GM21737 (cell line): Measurements from ENCODE around the gene SUSD6.
"Not testable (repeated sequence)": the region's sequence is repeated elsewhere in the genome, so short reads cannot be mapped to it uniquely, and the experiment has no call there.

Source experiments
- ATAC-seq: cut with Tn5 transposase; IDR thresholded peaks from one replicate; pipeline ENCODE4 v1.9.1; 2021; ENCODE audit warnings: mild to moderate bottlenecking, moderate library complexity; ENCODE audit not compliant: unreplicated experiment

SUSD6 gene

GRCh38 chr14:69693145-69693544 lies 81.7 kb downstream of the SUSD6 start:
- peak; percentile 47 for ATAC-seq

- ATAC-seq, result no peak
Observed at GRCh38 chr14:69693801-69694729, 82.7 kb downstream of the SUSD6 start.

GRCh38 chr14:69694730-69695281 lies 83.4 kb downstream of the SUSD6 start:
- no peak for ATAC-seq

DNA sequence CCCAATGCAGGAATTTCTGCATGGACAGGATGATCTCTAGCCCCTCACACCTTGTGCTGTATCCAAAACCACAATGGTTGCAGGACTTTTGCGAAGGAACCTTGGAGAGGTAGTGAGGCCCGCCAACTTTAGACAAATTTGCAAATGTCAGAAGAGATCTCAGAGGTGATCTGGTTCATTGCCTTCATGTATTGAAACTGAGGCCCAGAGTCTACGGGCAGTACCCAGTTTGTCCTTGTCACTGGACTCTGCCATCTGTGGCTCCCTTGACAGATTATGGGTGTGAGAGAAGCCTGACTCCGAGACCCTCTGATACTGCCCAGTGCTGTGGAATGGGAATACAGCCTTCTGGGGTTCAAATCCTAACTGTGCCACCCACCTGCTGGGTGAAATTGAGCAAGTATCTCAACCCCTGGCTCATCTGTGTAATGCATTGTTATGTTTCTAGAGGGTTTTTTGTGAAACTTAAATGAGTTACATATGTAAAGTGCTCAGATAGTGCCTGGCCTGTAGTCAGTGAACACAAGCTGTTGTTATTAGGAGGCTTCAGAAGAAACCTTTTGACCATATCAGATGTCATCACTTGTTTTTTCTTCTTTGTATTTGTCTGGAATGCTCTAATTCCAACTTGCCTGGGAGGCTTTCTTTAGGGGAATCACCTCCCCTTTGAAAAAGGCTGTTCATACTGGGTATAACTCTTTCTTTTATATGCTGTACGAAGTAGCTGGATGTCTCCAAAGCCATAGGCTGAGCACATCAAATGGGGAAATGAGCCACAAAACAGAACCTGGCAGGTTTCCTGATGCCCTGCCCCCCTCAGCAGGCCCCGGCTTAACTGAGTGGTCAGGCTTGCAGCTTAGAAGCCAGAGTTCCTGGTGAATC lies 84.2 kb downstream of the SUSD6 start:
- no peak for ATAC-seq

DNA sequence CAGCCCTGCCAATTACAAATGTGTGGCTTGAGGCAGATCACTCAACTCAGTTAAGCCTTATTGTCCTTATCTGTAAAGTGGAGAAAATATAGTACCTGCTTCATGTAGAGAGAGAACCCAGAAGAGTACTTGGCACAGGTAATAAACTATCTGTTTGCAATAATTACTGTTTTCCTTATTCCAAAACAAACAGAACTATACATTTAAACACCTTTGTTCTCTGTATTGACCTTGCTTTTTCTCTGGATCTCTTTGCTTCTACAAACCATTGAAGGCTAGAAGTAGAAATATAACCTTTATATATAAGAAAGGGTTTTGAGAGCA lies 84.8 kb downstream of the SUSD6 start:
- ATAC-seq, result no peak

- ATAC-seq, result no peak
Observed at GRCh38 chr14:69696633-69697557, 85.5 kb downstream of the SUSD6 start.

- ATAC-seq, result no peak
Observed at GRCh38 chr14:69698572-69698971, 87.2 kb downstream of the SUSD6 start.

DNA sequence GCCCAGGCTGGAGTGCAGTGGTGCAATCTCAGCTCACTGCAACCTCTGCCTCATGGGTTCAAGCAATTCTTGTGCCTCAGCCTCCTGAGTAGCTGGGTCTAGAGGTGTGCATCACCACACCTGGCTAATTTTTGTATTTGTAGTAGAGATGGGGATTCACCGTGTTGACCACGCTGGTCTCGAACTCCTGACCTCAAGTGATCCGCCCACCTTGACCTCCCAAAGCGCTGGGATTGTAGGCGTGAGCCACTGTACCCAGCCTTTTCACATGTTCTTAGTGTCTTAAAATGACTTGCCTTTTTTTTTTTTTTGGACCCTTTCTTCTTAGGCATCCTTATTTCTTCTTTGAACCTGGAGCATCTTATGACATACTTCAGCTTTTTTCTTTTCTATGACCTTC lies 87.8 kb downstream of the SUSD6 start:
- not testable (repeated sequence) for ATAC-seq

DNA sequence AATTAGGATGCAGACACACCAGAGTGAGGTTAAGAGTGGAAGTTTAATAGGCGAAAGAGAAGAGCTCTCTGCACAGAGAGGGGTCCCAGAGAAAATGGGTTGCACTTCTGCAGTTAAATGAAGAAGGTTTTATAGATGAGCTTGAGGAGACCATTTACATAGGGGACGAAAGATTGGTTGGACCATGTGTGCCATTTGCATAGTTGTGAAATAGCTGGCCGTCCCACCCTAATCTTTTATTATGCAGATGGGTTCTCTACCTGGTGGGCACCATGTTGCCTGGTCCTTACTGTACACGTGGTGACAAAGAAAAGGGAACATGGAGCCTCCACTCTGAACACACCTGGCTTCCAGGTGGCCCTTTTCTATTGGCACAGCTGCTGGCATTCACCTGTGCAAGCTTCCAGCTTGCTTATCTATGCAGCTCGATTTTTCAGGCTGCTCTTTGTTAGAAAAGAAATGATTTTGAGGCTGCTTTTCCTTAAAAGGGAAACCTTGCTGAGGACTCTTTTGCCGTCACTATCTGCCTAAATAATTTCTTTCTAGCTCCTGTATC lies 88.4 kb downstream of the SUSD6 start:
- ATAC-seq, result no peak

DNA sequence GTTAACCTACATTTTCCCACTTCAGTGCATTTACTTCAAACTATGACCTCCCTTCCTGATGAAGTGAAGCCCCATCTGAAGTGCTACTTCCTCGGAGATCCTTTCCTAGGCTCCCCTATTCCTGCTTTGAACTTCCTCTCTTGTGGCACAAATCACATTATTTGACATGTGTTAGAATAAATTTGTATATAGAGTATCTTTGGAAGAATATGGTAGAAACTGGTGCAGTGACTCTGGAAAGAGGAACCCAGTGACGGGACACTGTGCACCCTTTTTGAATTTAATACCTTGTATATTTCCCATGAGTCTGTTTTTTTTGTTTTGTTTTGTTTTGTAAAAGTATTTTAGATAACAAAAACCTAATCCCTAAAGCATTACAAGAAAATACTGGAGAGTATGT lies 89.2 kb downstream of the SUSD6 start:
- no peak for ATAC-seq

- no peak for ATAC-seq
Observed at GRCh38 chr14:69701291-69701690, 89.9 kb downstream of the SUSD6 start.

- ATAC-seq, result peak; percentile 76
Observed at GRCh38 chr14:69701857-69702256, 90.5 kb downstream of the SUSD6 start.

DNA sequence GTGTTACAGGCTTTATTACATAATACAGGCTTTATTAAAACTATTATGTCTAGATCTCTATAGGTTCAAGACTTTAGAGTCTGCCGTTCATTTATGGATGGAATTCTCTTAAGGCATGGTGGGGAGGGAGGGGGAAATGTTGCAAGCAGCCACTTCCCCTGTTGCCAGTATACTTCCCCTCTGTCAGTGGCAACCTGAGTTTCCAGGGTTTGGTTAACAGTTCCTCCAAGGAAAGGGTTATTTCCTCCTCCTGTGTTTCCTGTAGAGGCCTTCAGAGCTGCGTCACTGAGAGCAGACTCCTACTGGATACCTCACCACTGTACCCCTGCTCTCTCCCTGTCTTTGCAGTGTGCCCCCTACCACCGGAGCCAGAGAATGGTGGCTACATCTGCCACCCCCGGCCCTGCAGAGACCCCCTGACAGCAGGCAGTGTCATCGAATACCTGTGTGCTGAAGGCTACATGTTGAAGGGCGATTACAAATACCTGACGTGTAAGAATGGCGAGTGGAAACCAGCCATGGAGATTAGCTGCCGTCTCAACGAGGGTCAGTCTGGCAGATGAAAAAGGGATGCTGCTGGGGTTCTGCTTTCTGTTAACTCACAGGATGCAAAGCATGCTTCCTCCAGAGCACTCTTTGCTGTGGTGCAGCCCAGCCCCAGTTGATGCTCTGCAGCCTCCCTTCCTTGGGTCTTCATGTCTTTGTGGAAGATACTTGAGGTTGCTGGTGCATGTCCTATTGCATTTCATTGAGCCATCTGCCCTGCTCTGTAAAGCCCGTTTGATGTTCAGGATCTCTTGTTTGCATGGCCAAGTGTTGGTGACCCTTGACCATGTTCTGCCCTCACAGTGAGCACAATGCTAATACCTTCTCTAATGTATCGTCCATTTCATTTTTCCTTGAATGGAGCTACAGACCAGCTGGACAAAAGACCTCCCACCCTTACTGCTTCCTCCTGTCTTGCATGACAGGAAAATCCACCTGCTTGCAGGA lies 91.9 kb downstream of the SUSD6 start:
- ATAC-seq, result no peak

DNA sequence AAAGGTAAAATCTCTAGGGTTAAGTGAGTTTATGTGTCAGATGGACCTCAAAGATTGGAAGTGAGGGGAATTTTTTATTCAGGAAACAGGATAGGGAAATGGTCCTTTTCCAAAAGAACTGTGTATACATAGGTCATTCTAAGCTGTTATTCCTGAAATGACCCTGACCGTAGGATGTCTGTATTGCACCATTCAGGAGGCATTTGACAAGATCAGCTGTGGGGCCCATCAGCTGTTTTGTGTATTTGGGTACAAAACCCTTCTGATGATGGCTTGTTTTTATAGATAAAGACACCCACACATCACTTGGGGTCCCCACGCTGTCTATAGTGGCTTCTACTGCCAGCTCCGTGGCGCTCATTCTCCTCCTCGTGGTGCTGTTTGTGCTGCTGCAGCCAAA lies 92.9 kb downstream of the SUSD6 start:
- ATAC-seq, result no peak

DNA sequence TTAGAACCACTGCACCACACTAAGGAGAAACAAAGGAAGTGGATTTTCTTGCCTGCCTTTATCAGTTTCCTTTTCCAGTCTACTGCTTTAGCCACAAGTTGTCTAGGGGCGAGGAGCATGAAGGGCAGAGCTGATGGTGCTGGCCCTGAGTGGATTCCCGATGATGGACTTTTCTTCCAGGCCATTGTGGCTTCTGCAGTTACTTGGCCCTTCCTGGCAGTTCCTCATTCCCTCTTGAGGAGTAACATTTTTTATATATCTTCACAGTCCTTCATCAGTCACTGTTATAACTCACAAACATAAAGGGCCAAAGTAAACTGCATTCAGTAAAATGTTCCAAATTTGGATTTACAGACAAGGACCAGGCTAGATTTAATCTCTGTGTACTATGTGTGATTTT lies 94.3 kb downstream of the SUSD6 start:
- ATAC-seq, result no peak

DNA sequence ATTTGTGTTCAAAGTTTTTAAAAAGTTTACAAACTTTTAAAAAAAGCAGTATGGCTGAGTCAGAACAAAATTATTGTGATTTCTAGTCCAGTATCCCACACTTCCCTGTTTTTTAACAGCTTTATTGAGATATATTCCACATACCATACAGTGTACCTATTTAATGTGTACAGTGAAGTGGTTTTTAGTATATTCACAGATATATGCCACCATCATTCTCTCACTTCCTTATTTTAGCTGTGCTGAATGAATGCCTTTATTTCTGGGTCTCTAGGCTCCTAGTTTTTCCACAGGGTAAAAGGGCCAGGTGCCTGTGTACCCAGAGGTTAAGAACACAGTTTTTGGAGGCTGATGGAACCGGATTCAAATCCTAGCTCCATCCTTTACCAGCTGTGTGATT lies 96.7 kb downstream of the SUSD6 start:
- no peak for ATAC-seq

DNA sequence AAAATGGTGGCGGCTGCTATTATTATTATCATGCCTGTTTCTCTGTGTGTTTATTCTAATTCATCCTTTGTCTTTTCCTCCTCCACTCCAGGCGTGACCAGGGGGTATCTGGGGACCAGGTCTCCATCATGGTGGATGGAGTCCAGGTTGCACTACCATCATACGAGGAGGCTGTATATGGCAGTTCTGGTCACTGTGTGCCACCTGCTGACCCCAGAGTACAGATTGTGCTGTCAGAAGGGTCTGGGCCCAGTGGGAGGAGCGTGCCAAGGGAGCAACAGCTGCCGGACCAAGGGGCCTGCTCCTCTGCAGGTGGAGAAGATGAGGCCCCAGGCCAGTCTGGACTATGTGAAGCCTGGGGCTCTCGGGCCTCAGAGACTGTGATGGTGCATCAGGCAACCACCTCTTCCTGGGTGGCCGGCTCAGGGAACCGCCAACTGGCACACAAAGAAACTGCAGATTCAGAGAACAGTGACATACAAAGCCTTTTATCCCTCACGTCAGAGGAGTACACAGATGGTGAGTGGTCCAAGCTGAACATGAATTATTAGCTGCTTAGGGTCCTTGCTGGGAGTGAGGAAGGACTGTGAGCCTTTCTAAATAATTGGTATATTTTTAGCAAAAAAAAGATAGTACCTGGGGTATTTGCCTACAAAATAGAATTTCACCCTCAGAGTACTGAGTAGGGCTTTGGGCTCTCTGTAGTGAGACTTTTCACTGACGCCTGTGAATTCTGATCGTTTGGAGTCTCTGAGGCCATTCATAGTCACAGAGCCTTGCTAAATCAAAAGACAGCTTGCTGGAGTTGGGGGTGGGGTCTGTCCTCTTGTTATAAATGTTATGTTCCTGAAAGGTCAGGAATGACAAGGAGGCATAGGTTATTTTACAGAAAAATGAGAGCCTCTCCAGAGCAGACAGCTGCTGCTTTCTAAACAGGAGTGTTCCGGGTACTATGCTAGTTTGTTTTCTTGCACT lies 97.5 kb downstream of the SUSD6 start:
- ATAC-seq, result no peak

DNA sequence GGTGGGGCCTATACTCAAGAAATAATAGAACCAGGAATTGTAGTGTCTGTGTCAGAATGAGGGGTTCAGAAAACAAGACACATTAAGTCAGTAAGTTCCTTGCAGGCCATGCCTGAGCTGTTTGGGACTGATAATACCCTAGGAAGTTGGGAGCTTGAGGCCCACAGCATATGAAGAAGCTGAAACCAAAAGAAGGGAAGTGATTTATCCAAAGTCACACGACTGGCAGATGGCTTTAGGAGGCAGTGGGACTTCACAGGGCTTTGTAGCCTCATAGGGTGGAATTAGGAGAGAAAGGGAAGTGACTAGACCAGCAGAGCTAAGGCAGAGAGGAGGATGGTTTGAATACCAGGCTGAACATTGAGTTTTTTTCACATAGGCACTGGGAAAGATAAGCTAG lies 99.0 kb downstream of the SUSD6 start:
- no peak for ATAC-seq
